HG02610 (cell line): ENCODE results near the gene SFTPB.
"Not testable (repeated sequence)": the region's sequence is repeated elsewhere in the genome, so short reads cannot be mapped to it uniquely, and the experiment has no call there.

ENCODE experiments used
- ATAC-seq: cut with Tn5 transposase; IDR thresholded peaks from one replicate; pipeline ENCODE4 v1.9.1; 2021; ENCODE audit warnings: mild to moderate bottlenecking, moderate library complexity; ENCODE audit not compliant: unreplicated experiment

Gene SFTPB

DNA sequence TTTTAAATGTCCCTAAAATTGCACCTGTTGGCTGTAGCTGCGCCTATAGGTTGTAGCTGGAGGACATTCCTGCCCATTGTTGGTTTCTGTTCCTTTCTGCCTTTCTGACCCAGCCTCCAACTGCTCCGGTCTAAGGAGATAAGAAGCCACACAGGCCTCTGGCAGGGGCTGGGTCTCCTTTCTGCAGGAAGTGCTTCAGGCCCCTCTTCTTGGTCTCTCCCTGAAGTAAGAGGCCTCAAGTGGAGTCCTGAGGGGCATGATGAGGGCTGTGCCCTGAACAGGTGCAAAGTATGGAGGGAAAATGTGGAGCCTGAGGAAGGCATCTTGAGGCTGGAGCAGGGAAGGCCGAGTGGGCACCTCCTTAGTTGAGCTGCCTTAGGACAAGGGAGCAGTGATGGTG, 10.4 kb upstream of the SFTPB start:
- no peak for ATAC-seq

GRCh38 chr2:85675866-85676548, 8.0 kb upstream of the SFTPB start:
- no peak for ATAC-seq

DNA sequence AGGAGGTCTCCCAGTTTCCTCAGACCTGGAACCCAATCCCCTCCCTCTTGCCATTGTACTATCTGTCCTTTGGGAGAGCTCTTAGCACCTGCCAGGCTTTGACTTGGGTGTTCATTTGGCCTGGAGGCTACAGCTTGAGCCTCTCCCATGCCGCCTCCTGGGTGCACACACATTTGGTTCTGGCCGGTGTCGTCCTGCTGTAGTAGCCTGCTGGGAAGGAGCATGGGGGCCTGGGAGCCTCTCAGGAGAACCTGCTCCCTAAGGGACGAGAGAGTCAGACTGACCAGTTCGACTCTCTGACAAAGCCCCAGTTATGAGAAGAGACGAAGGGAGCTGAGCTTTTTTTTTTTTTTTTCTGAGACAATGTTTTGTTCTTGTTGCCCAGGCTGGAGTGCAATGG, 7.4 kb upstream of the SFTPB start:
- no peak for ATAC-seq

DNA sequence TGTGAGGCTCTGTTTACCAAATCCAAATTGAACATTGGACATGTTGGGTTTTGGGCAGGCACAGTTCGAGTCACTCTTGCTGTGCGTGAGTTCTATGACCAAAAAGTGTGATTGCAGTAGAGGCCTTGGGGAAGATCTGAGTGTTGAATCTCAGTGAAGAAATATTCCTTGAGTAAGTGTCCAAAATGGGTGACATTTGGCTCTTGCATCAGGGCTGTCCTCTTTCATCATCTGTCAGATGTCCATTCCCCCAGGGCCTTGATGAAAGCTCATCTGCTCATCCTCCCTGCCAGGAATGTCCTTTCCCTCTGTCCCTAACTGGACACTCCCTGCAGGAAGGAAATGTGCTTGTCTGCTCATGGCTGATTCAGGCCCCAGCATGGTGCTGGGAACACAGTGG, 6.4 kb upstream of the SFTPB start:
- ATAC-seq, result no peak

GRCh38 chr2:85673716-85674375, 5.8 kb upstream of the SFTPB start:
- ATAC-seq, result no peak

- no peak for ATAC-seq
Observed at GRCh38 chr2:85672456-85672855, 4.5 kb upstream of the SFTPB start.

DNA sequence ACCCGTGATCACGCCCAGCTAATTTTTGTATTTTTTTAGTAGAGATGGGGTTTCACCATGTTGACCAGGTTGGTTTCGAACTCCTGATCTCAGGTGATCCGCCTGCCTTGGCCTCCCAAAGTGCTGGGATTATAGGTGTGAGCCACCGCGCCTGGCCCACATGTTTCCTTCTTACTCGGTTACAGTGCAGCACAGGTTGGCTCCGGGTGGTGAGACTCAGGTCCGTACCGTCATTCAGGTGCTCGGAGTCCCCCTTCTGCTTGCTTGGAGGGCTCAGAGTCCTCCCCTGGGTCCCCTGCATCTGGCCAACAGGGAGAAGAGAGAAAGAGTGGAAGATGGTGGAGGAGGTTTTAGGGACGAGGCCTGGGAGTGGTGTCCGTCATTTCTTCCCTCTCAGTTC, 2.4 kb upstream of the SFTPB start:
- not testable (repeated sequence) for ATAC-seq

DNA sequence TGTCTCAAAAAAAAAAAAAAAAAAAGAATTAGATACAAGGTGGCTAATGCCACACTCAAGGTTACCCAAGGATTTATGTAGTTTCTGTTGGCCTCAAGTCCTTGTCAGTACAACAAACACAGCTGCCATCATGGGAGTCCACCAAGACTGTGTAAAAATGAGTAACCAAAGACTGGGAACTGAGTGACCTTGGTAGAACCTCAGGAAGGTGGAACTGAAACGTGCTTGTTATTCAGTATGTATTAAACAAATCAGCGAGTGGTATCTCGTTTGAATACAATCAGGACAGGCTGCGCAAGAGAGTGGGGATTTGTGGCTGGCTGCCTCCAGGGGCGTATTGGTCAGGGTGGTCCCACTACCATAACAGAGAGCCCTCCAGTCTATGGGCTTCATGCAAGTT, 1.6 kb upstream of the SFTPB start:
- peak; percentile 85 for ATAC-seq

- no peak for ATAC-seq
Observed at GRCh38 chr2:85668857-85669142, 801 bp upstream of the SFTPB start.

- no peak for ATAC-seq
Observed at GRCh38 chr2:85667561-85668008, 414 bp downstream of the SFTPB start.

- no peak for ATAC-seq
Observed at GRCh38 chr2:85666435-85667316, 1.3 kb downstream of the SFTPB start.

GRCh38 chr2:85666016-85666415, 2.0 kb downstream of the SFTPB start:
- no peak for ATAC-seq

- ATAC-seq, result no peak
Observed at GRCh38 chr2:85665264-85665937, 2.6 kb downstream of the SFTPB start.

- no peak for ATAC-seq
Observed at GRCh38 chr2:85663594-85664565, 4.1 kb downstream of the SFTPB start.

- ATAC-seq, result no peak
Observed at GRCh38 chr2:85662899-85663593, 5.0 kb downstream of the SFTPB start.

- ATAC-seq, result no peak
Observed at GRCh38 chr2:85661139-85661858, 6.7 kb downstream of the SFTPB start.

DNA sequence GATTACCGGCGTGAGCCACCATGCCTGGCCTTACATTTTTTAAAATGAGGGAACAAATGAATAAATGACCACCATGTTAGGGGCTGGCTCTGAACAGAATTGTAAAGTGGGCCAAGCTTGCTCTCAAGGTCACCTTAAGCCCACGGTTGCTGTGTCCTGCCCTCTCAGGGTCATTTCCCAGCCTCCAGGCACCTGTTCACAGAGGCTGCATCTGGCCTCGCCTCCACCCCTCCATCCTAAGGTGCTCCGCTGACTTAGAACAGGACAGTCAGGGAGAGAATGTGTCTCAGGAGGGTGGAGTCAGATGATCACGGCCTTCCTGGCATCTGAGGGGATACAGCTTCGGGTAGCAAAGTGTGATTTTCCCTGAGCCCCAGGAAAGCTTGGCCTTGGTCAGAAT, 7.3 kb downstream of the SFTPB start:
- no peak for ATAC-seq

GRCh38 chr2:85660301-85660700, 7.7 kb downstream of the SFTPB start:
- ATAC-seq, result not testable (repeated sequence)
